ENCODE data around the gene LTBP1. TPM values are rescaled to one million over a fixed set of nuclear protein-coding genes. Genes with fewer than 3 reads are reported as not detected.

LTBP1 gene
- total and polyA plus RNA-seq, 2 experiments from 2014 or later, result 15.7 to 49.8 TPM

DNA sequence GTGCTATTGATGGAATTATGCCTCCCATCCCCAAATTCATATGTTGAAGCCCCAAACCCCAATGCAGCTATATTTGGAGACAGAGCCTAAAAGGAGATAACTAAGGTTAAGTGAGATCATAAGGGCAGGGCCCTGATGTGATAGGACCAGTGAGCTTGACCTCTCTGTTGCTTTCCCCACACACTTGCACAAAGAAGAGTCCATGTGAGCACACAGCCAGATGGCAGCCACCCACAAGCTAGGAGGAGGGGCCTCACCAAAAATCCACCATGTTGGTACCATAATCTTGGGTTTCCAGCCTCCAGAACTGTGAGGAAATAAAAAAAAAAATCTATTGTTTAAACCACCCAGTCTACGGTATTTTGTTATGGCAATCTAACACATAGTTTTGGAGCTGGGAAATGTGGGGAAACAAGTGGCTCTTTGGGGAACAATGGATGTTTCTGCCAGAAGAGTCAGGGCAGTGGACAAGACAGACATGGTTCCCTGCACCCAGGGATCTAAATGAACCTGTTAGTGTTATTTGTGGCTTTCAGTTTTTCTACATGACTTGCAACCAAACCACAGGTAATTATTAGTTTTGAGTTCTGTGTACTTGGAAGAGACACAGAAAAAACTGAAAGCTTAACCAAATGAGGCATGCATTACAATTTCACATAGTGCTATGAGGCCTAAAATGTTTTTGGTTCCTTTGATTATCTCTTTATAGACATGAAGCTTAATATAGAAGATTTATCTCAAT lies 259.1 kb downstream of the LTBP1 start:
- Histone ChIP-seq H3K4me3 (no peak overlapping the region), H4K20me1 (replicated peaks; ENCODE audit: insufficient read depth) (no peaks in the 10 kb centered on the region), H3K79me2 (replicated peaks; ENCODE audit: insufficient read depth) (no peaks in the 10 kb centered on the region), H3K27me3 (ENCODE audit: insufficient read depth) (no peaks in the 10 kb centered on the region), H3K36me3 (ENCODE audit: insufficient read depth) (no peaks in the 10 kb centered on the region), H2AFZ (no peak overlapping the region), H3K4me1 (ENCODE audit: insufficient read depth) (0 out of 2 replicates have a peak, but pooled peaks cover 5% of the 10 kb centered on the region), H3F3A (replicated peaks; ENCODE audit: low read depth) (no peaks in the 10 kb centered on the region), H3K4me2 (no peak overlapping the region), H3K9me2 (ENCODE audit: insufficient read depth) (no peaks in the 10 kb centered on the region), H3K27ac (ENCODE audit: low read depth) (no peak overlapping the region)
- Mint-ChIP-seq H3K4me1 (peaks cover 10% of the 10 kb centered on the region), H3K36me3 (ENCODE audit: low read depth) (no peaks in the 10 kb centered on the region), H3K27ac (no peak overlapping the region), H3K9me3 (no peaks in the 10 kb centered on the region), H3K27me3 (ENCODE audit: insufficient read depth, low read depth, poor library complexity) (no peaks in the 10 kb centered on the region), H3K4me3 (no peak overlapping the region)
- TF ChIP-seq EZH2phosphoT487 (IDR thresholded peaks at IDR 0.05; ENCODE audit: unreplicated experiment) (no peak), NANOG (IDR thresholded peaks at IDR 0.05; ENCODE audit: borderline replicate concordance) (no peak), STAT1 (IDR thresholded peaks at IDR 0.05; ENCODE audit: unreplicated experiment) (no peak), JUNB (IDR thresholded peaks at IDR 0.05; ENCODE audit: unreplicated experiment) (no peak), POLR2AphosphoS5 (IDR thresholded peaks at IDR 0.05; ENCODE audit: low read depth) (no peak), ZNF331 (CRISPR knock-in tag; IDR thresholded peaks at IDR 0.05; ENCODE audit: low read depth) (no peak), ZNF114 (CRISPR knock-in tag; IDR thresholded peaks at IDR 0.05) (no peak)
- TF ChIP-seq, protein P1, sequence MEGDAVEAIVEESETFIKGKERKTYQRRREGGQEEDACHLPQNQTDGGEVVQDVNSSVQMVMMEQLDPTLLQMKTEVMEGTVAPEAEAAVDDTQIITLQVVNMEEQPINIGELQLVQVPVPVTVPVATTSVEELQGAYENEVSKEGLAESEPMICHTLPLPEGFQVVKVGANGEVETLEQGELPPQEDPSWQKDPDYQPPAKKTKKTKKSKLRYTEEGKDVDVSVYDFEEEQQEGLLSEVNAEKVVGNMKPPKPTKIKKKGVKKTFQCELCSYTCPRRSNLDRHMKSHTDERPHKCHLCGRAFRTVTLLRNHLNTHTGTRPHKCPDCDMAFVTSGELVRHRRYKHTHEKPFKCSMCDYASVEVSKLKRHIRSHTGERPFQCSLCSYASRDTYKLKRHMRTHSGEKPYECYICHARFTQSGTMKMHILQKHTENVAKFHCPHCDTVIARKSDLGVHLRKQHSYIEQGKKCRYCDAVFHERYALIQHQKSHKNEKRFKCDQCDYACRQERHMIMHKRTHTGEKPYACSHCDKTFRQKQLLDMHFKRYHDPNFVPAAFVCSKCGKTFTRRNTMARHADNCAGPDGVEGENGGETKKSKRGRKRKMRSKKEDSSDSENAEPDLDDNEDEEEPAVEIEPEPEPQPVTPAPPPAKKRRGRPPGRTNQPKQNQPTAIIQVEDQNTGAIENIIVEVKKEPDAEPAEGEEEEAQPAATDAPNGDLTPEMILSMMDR (conservative IDR thresholded peaks at IDR 0.05; ENCODE audit: low read depth in 2 of 2), result no peak
- TF ChIP-seq, protein P2, sequence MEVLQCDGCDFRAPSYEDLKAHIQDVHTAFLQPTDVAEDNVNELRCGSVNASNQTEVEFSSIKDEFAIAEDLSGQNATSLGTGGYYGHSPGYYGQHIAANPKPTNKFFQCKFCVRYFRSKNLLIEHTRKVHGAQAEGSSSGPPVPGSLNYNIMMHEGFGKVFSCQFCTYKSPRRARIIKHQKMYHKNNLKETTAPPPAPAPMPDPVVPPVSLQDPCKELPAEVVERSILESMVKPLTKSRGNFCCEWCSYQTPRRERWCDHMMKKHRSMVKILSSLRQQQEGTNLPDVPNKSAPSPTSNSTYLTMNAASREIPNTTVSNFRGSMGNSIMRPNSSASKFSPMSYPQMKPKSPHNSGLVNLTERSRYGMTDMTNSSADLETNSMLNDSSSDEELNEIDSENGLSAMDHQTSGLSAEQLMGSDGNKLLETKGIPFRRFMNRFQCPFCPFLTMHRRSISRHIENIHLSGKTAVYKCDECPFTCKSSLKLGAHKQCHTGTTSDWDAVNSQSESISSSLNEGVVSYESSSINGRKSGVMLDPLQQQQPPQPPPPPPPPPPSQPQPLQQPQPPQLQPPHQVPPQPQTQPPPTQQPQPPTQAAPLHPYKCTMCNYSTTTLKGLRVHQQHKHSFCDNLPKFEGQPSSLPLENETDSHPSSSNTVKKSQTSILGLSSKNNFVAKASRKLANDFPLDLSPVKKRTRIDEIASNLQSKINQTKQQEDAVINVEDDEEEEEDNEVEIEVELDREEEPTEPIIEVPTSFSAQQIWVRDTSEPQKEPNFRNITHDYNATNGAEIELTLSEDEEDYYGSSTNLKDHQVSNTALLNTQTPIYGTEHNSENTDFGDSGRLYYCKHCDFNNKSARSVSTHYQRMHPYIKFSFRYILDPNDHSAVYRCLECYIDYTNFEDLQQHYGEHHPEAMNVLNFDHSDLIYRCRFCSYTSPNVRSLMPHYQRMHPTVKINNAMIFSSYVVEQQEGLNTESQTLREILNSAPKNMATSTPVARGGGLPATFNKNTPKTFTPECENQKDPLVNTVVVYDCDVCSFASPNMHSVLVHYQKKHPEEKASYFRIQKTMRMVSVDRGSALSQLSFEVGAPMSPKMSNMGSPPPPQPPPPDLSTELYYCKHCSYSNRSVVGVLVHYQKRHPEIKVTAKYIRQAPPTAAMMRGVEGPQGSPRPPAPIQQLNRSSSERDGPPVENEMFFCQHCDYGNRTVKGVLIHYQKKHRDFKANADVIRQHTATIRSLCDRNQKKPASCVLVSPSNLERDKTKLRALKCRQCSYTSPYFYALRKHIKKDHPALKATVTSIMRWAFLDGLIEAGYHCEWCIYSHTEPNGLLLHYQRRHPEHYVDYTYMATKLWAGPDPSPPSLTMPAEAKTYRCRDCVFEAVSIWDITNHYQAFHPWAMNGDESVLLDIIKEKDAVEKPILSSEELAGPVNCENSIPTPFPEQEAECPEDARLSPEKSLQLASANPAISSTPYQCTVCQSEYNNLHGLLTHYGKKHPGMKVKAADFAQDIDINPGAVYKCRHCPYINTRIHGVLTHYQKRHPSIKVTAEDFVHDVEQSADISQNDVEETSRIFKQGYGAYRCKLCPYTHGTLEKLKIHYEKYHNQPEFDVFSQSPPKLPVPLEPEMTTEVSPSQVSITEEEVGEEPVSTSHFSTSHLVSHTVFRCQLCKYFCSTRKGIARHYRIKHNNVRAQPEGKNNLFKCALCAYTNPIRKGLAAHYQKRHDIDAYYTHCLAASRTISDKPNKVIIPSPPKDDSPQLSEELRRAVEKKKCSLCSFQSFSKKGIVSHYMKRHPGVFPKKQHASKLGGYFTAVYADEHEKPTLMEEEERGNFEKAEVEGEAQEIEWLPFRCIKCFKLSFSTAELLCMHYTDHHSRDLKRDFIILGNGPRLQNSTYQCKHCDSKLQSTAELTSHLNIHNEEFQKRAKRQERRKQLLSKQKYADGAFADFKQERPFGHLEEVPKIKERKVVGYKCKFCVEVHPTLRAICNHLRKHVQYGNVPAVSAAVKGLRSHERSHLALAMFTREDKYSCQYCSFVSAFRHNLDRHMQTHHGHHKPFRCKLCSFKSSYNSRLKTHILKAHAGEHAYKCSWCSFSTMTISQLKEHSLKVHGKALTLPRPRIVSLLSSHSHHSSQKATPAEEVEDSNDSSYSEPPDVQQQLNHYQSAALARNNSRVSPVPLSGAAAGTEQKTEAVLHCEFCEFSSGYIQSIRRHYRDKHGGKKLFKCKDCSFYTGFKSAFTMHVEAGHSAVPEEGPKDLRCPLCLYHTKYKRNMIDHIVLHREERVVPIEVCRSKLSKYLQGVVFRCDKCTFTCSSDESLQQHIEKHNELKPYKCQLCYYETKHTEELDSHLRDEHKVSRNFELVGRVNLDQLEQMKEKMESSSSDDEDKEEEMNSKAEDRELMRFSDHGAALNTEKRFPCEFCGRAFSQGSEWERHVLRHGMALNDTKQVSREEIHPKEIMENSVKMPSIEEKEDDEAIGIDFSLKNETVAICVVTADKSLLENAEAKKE (CRISPR knock-in tag; IDR thresholded peaks at IDR 0.05), result no peak
- TF ChIP-seq, protein P3, sequence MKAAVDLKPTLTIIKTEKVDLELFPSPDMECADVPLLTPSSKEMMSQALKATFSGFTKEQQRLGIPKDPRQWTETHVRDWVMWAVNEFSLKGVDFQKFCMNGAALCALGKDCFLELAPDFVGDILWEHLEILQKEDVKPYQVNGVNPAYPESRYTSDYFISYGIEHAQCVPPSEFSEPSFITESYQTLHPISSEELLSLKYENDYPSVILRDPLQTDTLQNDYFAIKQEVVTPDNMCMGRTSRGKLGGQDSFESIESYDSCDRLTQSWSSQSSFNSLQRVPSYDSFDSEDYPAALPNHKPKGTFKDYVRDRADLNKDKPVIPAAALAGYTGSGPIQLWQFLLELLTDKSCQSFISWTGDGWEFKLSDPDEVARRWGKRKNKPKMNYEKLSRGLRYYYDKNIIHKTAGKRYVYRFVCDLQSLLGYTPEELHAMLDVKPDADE (IDR thresholded peaks at IDR 0.05), result no peak
- TF ChIP-seq, protein P4, sequence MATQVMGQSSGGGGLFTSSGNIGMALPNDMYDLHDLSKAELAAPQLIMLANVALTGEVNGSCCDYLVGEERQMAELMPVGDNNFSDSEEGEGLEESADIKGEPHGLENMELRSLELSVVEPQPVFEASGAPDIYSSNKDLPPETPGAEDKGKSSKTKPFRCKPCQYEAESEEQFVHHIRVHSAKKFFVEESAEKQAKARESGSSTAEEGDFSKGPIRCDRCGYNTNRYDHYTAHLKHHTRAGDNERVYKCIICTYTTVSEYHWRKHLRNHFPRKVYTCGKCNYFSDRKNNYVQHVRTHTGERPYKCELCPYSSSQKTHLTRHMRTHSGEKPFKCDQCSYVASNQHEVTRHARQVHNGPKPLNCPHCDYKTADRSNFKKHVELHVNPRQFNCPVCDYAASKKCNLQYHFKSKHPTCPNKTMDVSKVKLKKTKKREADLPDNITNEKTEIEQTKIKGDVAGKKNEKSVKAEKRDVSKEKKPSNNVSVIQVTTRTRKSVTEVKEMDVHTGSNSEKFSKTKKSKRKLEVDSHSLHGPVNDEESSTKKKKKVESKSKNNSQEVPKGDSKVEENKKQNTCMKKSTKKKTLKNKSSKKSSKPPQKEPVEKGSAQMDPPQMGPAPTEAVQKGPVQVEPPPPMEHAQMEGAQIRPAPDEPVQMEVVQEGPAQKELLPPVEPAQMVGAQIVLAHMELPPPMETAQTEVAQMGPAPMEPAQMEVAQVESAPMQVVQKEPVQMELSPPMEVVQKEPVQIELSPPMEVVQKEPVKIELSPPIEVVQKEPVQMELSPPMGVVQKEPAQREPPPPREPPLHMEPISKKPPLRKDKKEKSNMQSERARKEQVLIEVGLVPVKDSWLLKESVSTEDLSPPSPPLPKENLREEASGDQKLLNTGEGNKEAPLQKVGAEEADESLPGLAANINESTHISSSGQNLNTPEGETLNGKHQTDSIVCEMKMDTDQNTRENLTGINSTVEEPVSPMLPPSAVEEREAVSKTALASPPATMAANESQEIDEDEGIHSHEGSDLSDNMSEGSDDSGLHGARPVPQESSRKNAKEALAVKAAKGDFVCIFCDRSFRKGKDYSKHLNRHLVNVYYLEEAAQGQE (IDR thresholded peaks at IDR 0.05; ENCODE audit: unreplicated experiment), result no peak
- no peak for DNase-seq (ENCODE audit: low spot score)
- ATAC-seq, result no peak

All from GM23338 (cell line).